Fibroblast of lung (primary cell): ENCODE data around the gene CYGB. TPM values are rescaled to one million over a fixed set of nuclear protein-coding genes. Genes with fewer than 3 reads are reported as not detected.
A peak's percentile ranks its signal among the peaks of the same experiment; 100 is the strongest.

Experiments used
- DNase-seq, 2 donors: peaks; one replicate each; pipeline versions ENCODE4 v3.0.0 to v3.0.0-alpha.2; 2010; ENCODE audit warnings: low read depth in 2 of 2
- H2AFZ ChIP-seq: 2 replicates; pipeline ENCODE4 v1.5.1; 2012; ENCODE audit warnings: low read length, control low read depth, inconsistent platforms
- H3K27ac ChIP-seq: 2 replicates; pipeline ENCODE4 v1.5.1; 2011; ENCODE audit warnings: low read length, control low read depth; ENCODE audit not compliant: insufficient read depth
- H3K27me3 ChIP-seq: 2 replicates; pipeline ENCODE4 v1.5.1; 2011; ENCODE audit warnings: mild to moderate bottlenecking, low read length; ENCODE audit not compliant: control insufficient read depth, insufficient read depth
- H3K36me3 ChIP-seq: 2 replicates; pipeline ENCODE4 v1.5.1; 2011; ENCODE audit warnings: low read length; ENCODE audit not compliant: control insufficient read depth, insufficient read depth
- H3K4me1 ChIP-seq: 2 replicates; pipeline ENCODE4 v1.5.1; 2011; ENCODE audit warnings: low read length; ENCODE audit not compliant: control insufficient read depth, insufficient read depth; ENCODE audit errors: extremely low read depth
- H3K4me2 ChIP-seq: 2 replicates; pipeline ENCODE4 v1.5.1; 2011; ENCODE audit warnings: low read length, control low read depth; ENCODE audit not compliant: insufficient read depth; ENCODE audit errors: extremely low read depth
- H3K4me3 ChIP-seq, 4 experiments: fragments of 200-600 bp in 1 of 4; sonication (generic) in 1 of 4; replicated peaks in 1 of 4; 2 replicates each; pipeline ENCODE4 v1.5.1; 2011 to 2016; ENCODE audit warnings: low read length in 4 of 4, low read depth in 3 of 4, mild to moderate bottlenecking in 3 of 4, control low read depth in 2 of 4, inconsistent platforms in 1 of 4, mixed read lengths in 1 of 4; ENCODE audit not compliant: insufficient read depth in 1 of 4; ENCODE audit errors: control extremely low read depth in 1 of 4
- H3K79me2 ChIP-seq: 2 replicates; pipeline ENCODE4 v1.5.1; 2012; ENCODE audit warnings: mild to moderate bottlenecking, low read length, inconsistent platforms; ENCODE audit not compliant: control insufficient read depth, insufficient read depth
- H3K9ac ChIP-seq: 2 replicates; pipeline ENCODE4 v1.5.1; 2011; ENCODE audit warnings: mild to moderate bottlenecking, low read length, control low read depth; ENCODE audit not compliant: insufficient read depth
- H3K9me3 ChIP-seq: 2 replicates; pipeline ENCODE4 v1.5.1; 2012; ENCODE audit warnings: low read depth, low read length; ENCODE audit not compliant: control insufficient read depth, insufficient read depth
- H4K20me1 ChIP-seq: 2 replicates; pipeline ENCODE4 v1.5.1; 2011; ENCODE audit warnings: low read length; ENCODE audit not compliant: control insufficient read depth, insufficient read depth; ENCODE audit errors: extremely low read depth
- CTCF ChIP-seq, 2 donors: IDR thresholded peaks in 1 of 2; conservative IDR thresholded peaks in 1 of 2; 1 replicate in 1 of 2; 2 replicates in 1 of 2; pipeline ENCODE4 v1.5.1; 2011 to 2012; ENCODE audit warnings: low read length in 2 of 2, control low read depth in 1 of 2, inconsistent platforms in 1 of 2, low read depth in 1 of 2, mild to moderate bottlenecking in 1 of 2
- EZH2 ChIP-seq: IDR thresholded peaks from 2 replicates; pipeline ENCODE4 v1.5.1; 2012; ENCODE audit warnings: low read length, control low read depth, mild to moderate bottlenecking; ENCODE audit errors: missing control alignments
- polyA plus RNA-seq, 2 donors: library from polyadenylated mRNA; depleted of rRNA in 1 of 2; stranded (reverse) in 1 of 2; unstranded in 1 of 2; fragments of >200 nt; gene quantifications; 2 replicates each; pipeline ENCODE4 v1.2.1, GENCODE V29; 2011 to 2012; ENCODE audit warnings: missing spikeins in 1 of 2
- total RNA-seq: library from RNA; depleted of rRNA; stranded (reverse); fragments of >200 nt; gene quantifications from 2 replicates; pipeline ENCODE4 v1.2.1, GENCODE V29; 2014

CYGB gene
- total and polyA plus RNA-seq, 2 donors (not counting 1 experiment from before 2014, with no cell fraction given), result 10.0 to 12.4 TPM

- Histone ChIP-seq H3K9ac (no peak overlapping the region), H3K4me1 (peaks cover 18% of the 10 kb centered on the region)
Observed at GRCh38 chr17:76501827-76502307, 35.6 kb downstream of the CYGB start.

GRCh38 chr17:76501018-76501826 is 36.3 kb downstream of the CYGB start, which contains the start of gene RHBDF2:
Gene RHBDF2 (minus strand): TSS chr17:76501423. CDS start chr17:76481524, 19,899 bp downstream.
- Histone ChIP-seq H4K20me1 (no peaks in the 10 kb centered on the region), H3K4me3 (peak within 1 kb of the TSS; percentile 31 to 66 (median 48)), H3K36me3 (no peaks in the 10 kb centered on the region), H3K4me1 (peaks cover 18% of the 10 kb centered on the region), H3K4me2 (peak within 1 kb of the TSS; percentile 80), H3K27me3 (no peaks in the 10 kb centered on the region), H3K79me2 (no peaks in the 10 kb centered on the region), H3K27ac (no peak within 1 kb of the TSS), H3K9me3 (no peaks in the 10 kb centered on the region), H2AFZ (peak within 1 kb of the TSS; percentile 77), H3K9ac (peak within 1 kb of the TSS; percentile 46)
- DNase-seq, result peak; percentile 70
- no peak for TF ChIP-seq CTCF (conservative IDR thresholded peaks at IDR 0.05 in 1 of 2, IDR thresholded peaks at IDR 0.05 in 1 of 2; ENCODE audit: low read depth in 1 of 2, low read length in 2 of 2)
- TF ChIP-seq EZH2, result no peak

More at GRCh38 chr17:76501827-76502307, 35.6 kb downstream of the CYGB start:
- Histone ChIP-seq H3K4me3 (peak overlapping the region in 2 of 4 experiments; percentile 57 to 66), H3K4me2 (peak overlapping the region; percentile 64), H3K27me3 (peaks cover 1% of the 10 kb centered on the region), H3K79me2 (no peaks in the 10 kb centered on the region), H2AFZ (peak overlapping the region; percentile 77), H3K9me3 (no peaks in the 10 kb centered on the region), H3K27ac (no peak overlapping the region), H4K20me1 (no peaks in the 10 kb centered on the region), H3K36me3 (no peaks in the 10 kb centered on the region)
- DNase-seq, result no peak
- TF ChIP-seq CTCF (conservative IDR thresholded peaks at IDR 0.05 in 1 of 2, IDR thresholded peaks at IDR 0.05 in 1 of 2; ENCODE audit: low read depth in 1 of 2, low read length in 2 of 2), result no peak
- TF ChIP-seq EZH2, result no peak

GRCh38 chr17:76500747-76501017 is 36.8 kb downstream of the CYGB start:
- H3K9ac ChIP-seq, result no peak overlapping the region
- TF ChIP-seq EZH2, result no peak
- TF ChIP-seq CTCF (conservative IDR thresholded peaks at IDR 0.05 in 1 of 2, IDR thresholded peaks at IDR 0.05 in 1 of 2; ENCODE audit: low read depth in 1 of 2, low read length in 2 of 2), result no peak
- peak overlapping the region; percentile 80 for H3K4me2 ChIP-seq
- no peaks in the 10 kb centered on the region for H3K9me3 ChIP-seq
- H3K27ac ChIP-seq, result no peak overlapping the region
- no peaks in the 10 kb centered on the region for H3K79me2 ChIP-seq
- peaks cover 18% of the 10 kb centered on the region for H3K4me1 ChIP-seq
- H3K4me3 ChIP-seq, result peak overlapping the region; percentile 31 to 57 (median 46)
- no peaks in the 10 kb centered on the region for H4K20me1 ChIP-seq
- H3K36me3 ChIP-seq, result no peaks in the 10 kb centered on the region
- DNase-seq, result no peak
- no peaks in the 10 kb centered on the region for H3K27me3 ChIP-seq
- no peak overlapping the region for H2AFZ ChIP-seq
